ENCODE measurements around the gene ERC2. TPM values are rescaled to one million over a fixed set of nuclear protein-coding genes. Genes with fewer than 3 reads are reported as not detected.

ERC2 gene
- total and polyA plus RNA-seq, 2 donors (not counting 3 experiments of a cell fraction or from before 2014, with no cell fraction given): 5.6 to 15.5 TPM

GRCh38 chr3:55989366-55989765 lies 478.9 kb downstream of the ERC2 start:
- dilution Hi-C loops (cut with MboI; ENCODE audit: extremely low pct_ligation_motif_present, low sequenced_read_pairs): no loop called here
- no peaks in the 10 kb centered on the region for H3K9me1 ChIP-seq (replicated peaks; ENCODE audit: control insufficient read depth, extremely low read depth, insufficient read depth, low read length)
- H3K4me3 ChIP-seq (replicated peaks in 1 of 3; ENCODE audit: insufficient read depth in 1 of 3, low read depth in 1 of 3, low read length in 3 of 3): no peak overlapping the region
- BruUV-seq (replicated peaks): no TSS peak
- no peak overlapping the region for H3K9ac ChIP-seq (replicated peaks; ENCODE audit: extremely low read depth, insufficient read depth, low read length)
- CTCF ChIA-PET: no interaction called here
- no peak overlapping the region for H2AFZ ChIP-seq (ENCODE audit: low read depth, low read length)
- no peaks in the 10 kb centered on the region for H4K20me1 ChIP-seq (replicated peaks; ENCODE audit: control insufficient read depth, extremely low read depth, insufficient read depth, low read length)
- intact Hi-C loops (cut with micrococcal nuclease): no loop called here
- TF ChIP-seq GATA2 (IDR thresholded peaks at IDR 0.05; ENCODE audit: insufficient read depth, insufficient read length, low read depth, low read length) (no peak), EZH2 (IDR thresholded peaks at IDR 0.05; ENCODE audit: borderline replicate concordance, low read depth, low read length, severe bottlenecking) (no peak), JUN (IDR thresholded peaks at IDR 0.05; ENCODE audit: borderline replicate concordance, insufficient read depth, insufficient read length, low read depth) (no peak), MAX (IDR thresholded peaks at IDR 0.05; ENCODE audit: insufficient read depth, insufficient read length) (no peak), CTCF (IDR thresholded peaks at IDR 0.05; ENCODE audit: extremely low read depth in 1 of 2, insufficient read depth in 1 of 2, low read depth in 1 of 2, low read length in 2 of 2) (no peak), POLR2AphosphoS5 (IDR thresholded peaks at IDR 0.05; ENCODE audit: insufficient read depth, low read depth, low read length) (no peak), MYC (IDR thresholded peaks at IDR 0.05; ENCODE audit: low read depth, low read length) (no peak), FOS (IDR thresholded peaks at IDR 0.05; ENCODE audit: borderline replicate concordance, insufficient read depth, low read length) (no peak), POLR2A (IDR thresholded peaks at IDR 0.05; ENCODE audit: low read depth, low read length) (no peak)
- H3K79me2 ChIP-seq (ENCODE audit: control insufficient read depth, insufficient read depth, low read length): no peaks in the 10 kb centered on the region
- no peaks in the 10 kb centered on the region for H3K36me3 ChIP-seq (ENCODE audit: control insufficient read depth in 2 of 2, extremely low read depth in 1 of 2, insufficient read depth in 2 of 2, low read length in 2 of 2)
- DNase-seq (ENCODE audit: low read depth, low spot score) (no peak), FAIRE-seq (no peak)
- no peak overlapping the region for H3K27ac ChIP-seq (ENCODE audit: insufficient read depth, low read depth, low read length)
- POLR2A ChIA-PET: no interaction called here
- no peaks in the 10 kb centered on the region for H3K9me3 ChIP-seq (replicated peaks; ENCODE audit: control insufficient read depth, insufficient read depth, low read length)
- no peaks in the 10 kb centered on the region for H3K27me3 ChIP-seq (ENCODE audit: control insufficient read depth in 2 of 2, insufficient read depth in 2 of 2, low read length in 2 of 2)
- no peak overlapping the region for H3K4me2 ChIP-seq (ENCODE audit: insufficient read depth, low read length)
- H3K4me1 ChIP-seq (ENCODE audit: control insufficient read depth, extremely low read depth, insufficient read depth, low read length): no peaks in the 10 kb centered on the region
